ENCODE data around the gene DHCR24.

DHCR24 gene

GRCh38 chr1:54906586-54906985 lies 19.6 kb upstream of the DHCR24 start:
- TF ChIP-seq FOXM1 (IDR thresholded peaks at IDR 0.05; ENCODE audit: borderline replicate concordance, low read depth) = no peak
- TF ChIP-seq REST (IDR thresholded peaks at IDR 0.05; ENCODE audit: low read depth) = no peak
- no peak for TF ChIP-seq EP300 (IDR thresholded peaks at IDR 0.05; ENCODE audit: borderline replicate concordance)
- TF ChIP-seq NFIC (IDR thresholded peaks at IDR 0.05) = no peak
- no peak for TF ChIP-seq TCF12 (IDR thresholded peaks at IDR 0.05; ENCODE audit: low read depth)
- no peak for TF ChIP-seq EGR1 (IDR thresholded peaks at IDR 0.05)
- no peak for TF ChIP-seq MAX (IDR thresholded peaks at IDR 0.05)
- TF ChIP-seq TAF1 (IDR thresholded peaks at IDR 0.05; ENCODE audit: low read depth) = no peak
- no peak for TF ChIP-seq CREB1 (IDR thresholded peaks at IDR 0.05; ENCODE audit: low read depth)
- no peak for TF ChIP-seq TEAD4 (IDR thresholded peaks at IDR 0.05)
- TF ChIP-seq ZBTB7A (IDR thresholded peaks at IDR 0.05; ENCODE audit: low read depth) = no peak
- no peak for TF ChIP-seq CEBPB (IDR thresholded peaks at IDR 0.05)
- no peak for TF ChIP-seq RAD21 (IDR thresholded peaks at IDR 0.05; ENCODE audit: low read depth)
- TF ChIP-seq USF1 (IDR thresholded peaks at IDR 0.05) = no peak
- no peak for TF ChIP-seq YY1 (IDR thresholded peaks at IDR 0.05; ENCODE audit: low read depth)

GRCh38 chr1:54904476-54905048 lies 17.6 kb upstream of the DHCR24 start:
- TF ChIP-seq CEBPB (IDR thresholded peaks at IDR 0.05) (peak; percentile 37), EGR1 (IDR thresholded peaks at IDR 0.05) (no peak), MAX (IDR thresholded peaks at IDR 0.05) (no peak; the same call in 1 of the 2 replicates), TCF12 (IDR thresholded peaks at IDR 0.05; ENCODE audit: low read depth) (peak; percentile 93), NFIC (IDR thresholded peaks at IDR 0.05) (peak; percentile 95), FOXM1 (IDR thresholded peaks at IDR 0.05; ENCODE audit: borderline replicate concordance, low read depth) (peak; percentile 86), RAD21 (IDR thresholded peaks at IDR 0.05; ENCODE audit: low read depth) (peak; percentile 20; the same call in 1 of the 2 replicates), CREB1 (IDR thresholded peaks at IDR 0.05; ENCODE audit: low read depth) (0 out of 2 replicates have a peak, but pooled peaks have one; percentile 38), TEAD4 (IDR thresholded peaks at IDR 0.05) (peak; percentile 98), YY1 (IDR thresholded peaks at IDR 0.05; ENCODE audit: low read depth) (no peak; the same call in 1 of the 2 replicates), EP300 (IDR thresholded peaks at IDR 0.05; ENCODE audit: borderline replicate concordance) (peak; percentile 95)

GRCh38 chr1:54894271-54894670 lies 7.3 kb upstream of the DHCR24 start:
- TF ChIP-seq CEBPB (IDR thresholded peaks at IDR 0.05) (no peak), FOXM1 (IDR thresholded peaks at IDR 0.05; ENCODE audit: borderline replicate concordance, low read depth) (no peak), EGR1 (IDR thresholded peaks at IDR 0.05) (no peak), YY1 (IDR thresholded peaks at IDR 0.05; ENCODE audit: low read depth) (no peak), ZBTB7A (IDR thresholded peaks at IDR 0.05; ENCODE audit: low read depth) (no peak), EP300 (IDR thresholded peaks at IDR 0.05; ENCODE audit: borderline replicate concordance) (no peak)

GRCh38 chr1:54892586-54892985 lies 5.6 kb upstream of the DHCR24 start:
- TF ChIP-seq TAF1 (IDR thresholded peaks at IDR 0.05; ENCODE audit: low read depth) (no peak), USF1 (IDR thresholded peaks at IDR 0.05) (no peak), REST (IDR thresholded peaks at IDR 0.05; ENCODE audit: low read depth) (no peak), YY1 (IDR thresholded peaks at IDR 0.05; ENCODE audit: low read depth) (no peak), NFIC (IDR thresholded peaks at IDR 0.05) (no peak), EP300 (IDR thresholded peaks at IDR 0.05; ENCODE audit: borderline replicate concordance) (no peak), MAX (IDR thresholded peaks at IDR 0.05) (no peak), RAD21 (IDR thresholded peaks at IDR 0.05; ENCODE audit: low read depth) (no peak), TCF12 (IDR thresholded peaks at IDR 0.05; ENCODE audit: low read depth) (no peak), EGR1 (IDR thresholded peaks at IDR 0.05) (no peak)

GRCh38 chr1:54889132-54889725 lies 2.2 kb upstream of the DHCR24 start:
- no peak for TF ChIP-seq TAF1 (IDR thresholded peaks at IDR 0.05; ENCODE audit: low read depth)
- TF ChIP-seq EGR1 (IDR thresholded peaks at IDR 0.05) = no peak
- TF ChIP-seq TCF12 (IDR thresholded peaks at IDR 0.05; ENCODE audit: low read depth) = no peak
- no peak for TF ChIP-seq RAD21 (IDR thresholded peaks at IDR 0.05; ENCODE audit: low read depth)
- TF ChIP-seq REST (IDR thresholded peaks at IDR 0.05; ENCODE audit: low read depth) = no peak
- no peak for TF ChIP-seq MAX (IDR thresholded peaks at IDR 0.05)

Data from Ishikawa (cell line).